IPS-20b (cell line): Measurements from ENCODE around the gene C19orf47.

ENCODE experiments used
- H3K27ac ChIP-seq: one replicate; pipeline ENCODE4 v1.5.1; 2013; ENCODE audit warnings: low read length
- H3K27me3 ChIP-seq: 2 replicates; pipeline ENCODE4 v1.6.1; 2013; ENCODE audit warnings: mild to moderate bottlenecking, low read length, inconsistent platforms; ENCODE audit not compliant: insufficient read depth
- H3K36me3 ChIP-seq: 2 replicates; pipeline ENCODE4 v1.6.1; 2013; ENCODE audit warnings: low read depth, mild to moderate bottlenecking, inconsistent platforms, low read length, moderate library complexity; ENCODE audit not compliant: insufficient read depth
- H3K4me1 ChIP-seq: 2 replicates; pipeline ENCODE4 v1.6.1; 2013; ENCODE audit warnings: mild to moderate bottlenecking, control low read depth, inconsistent platforms, low read length, moderate library complexity; ENCODE audit not compliant: insufficient read depth
- H3K4me3 ChIP-seq: 2 replicates; pipeline ENCODE4 v1.5.1; 2013; ENCODE audit warnings: mild to moderate bottlenecking, low read length, inconsistent platforms
- H3K9ac ChIP-seq: 2 replicates; pipeline ENCODE4 v1.6.1; 2013; ENCODE audit warnings: low read depth, mild to moderate bottlenecking, inconsistent platforms, low read length, moderate library complexity
- H3K9me3 ChIP-seq: 2 replicates; pipeline ENCODE4 v1.6.1; 2013; ENCODE audit warnings: mild to moderate bottlenecking, low read depth, low read length, inconsistent platforms; ENCODE audit not compliant: insufficient read depth

C19orf47 gene

GRCh38 chr19:40348125-40348913 is at the start of gene C19orf47, which contains the start of gene PLD3:
Gene C19orf47, minus strand, starts transcription at chr19:40348397. Its CDS starts 6,540 bp downstream, at chr19:40341857.
Gene PLD3, plus strand, starts transcription at chr19:40348695. Its CDS starts 17,789 bp downstream, at chr19:40366484.
- H3K9me3 ChIP-seq = no peaks in the 10 kb centered on the region
- no peaks in the 10 kb centered on the region for H3K4me1 ChIP-seq
- H3K9ac ChIP-seq = peak within 1 kb of the TSS; percentile 82
- H3K4me3 ChIP-seq = peak within 1 kb of the TSS; percentile 91
- no peaks in the 10 kb centered on the region for H3K27me3 ChIP-seq
- H3K36me3 ChIP-seq = no peaks in the 10 kb centered on the region
- no peak within 1 kb of the TSS for H3K27ac ChIP-seq

- no peaks in the 10 kb centered on the region for H3K36me3 ChIP-seq
- H3K27ac ChIP-seq = no peak overlapping the region
- H3K9ac ChIP-seq = no peak overlapping the region
- H3K27me3 ChIP-seq = peaks cover 7% of the 10 kb centered on the region
- no peaks in the 10 kb centered on the region for H3K9me3 ChIP-seq
- H3K4me3 ChIP-seq = no peak overlapping the region
- no peaks in the 10 kb centered on the region for H3K4me1 ChIP-seq
Observed at GRCh38 chr19:40397568-40397906, 49.3 kb upstream of the C19orf47 start.

- no peaks in the 10 kb centered on the region for H3K4me1 ChIP-seq
- no peak overlapping the region for H3K9ac ChIP-seq
Observed at GRCh38 chr19:40396886-40397567, 48.8 kb upstream of the C19orf47 start.

GRCh38 chr19:40395956-40396355 is 47.8 kb upstream of the C19orf47 start:
- peaks cover 7% of the 10 kb centered on the region for H3K27me3 ChIP-seq
- H3K4me3 ChIP-seq = no peak overlapping the region
- H3K9me3 ChIP-seq = no peaks in the 10 kb centered on the region
- no peaks in the 10 kb centered on the region for H3K4me1 ChIP-seq
- H3K36me3 ChIP-seq = no peaks in the 10 kb centered on the region
- no peak overlapping the region for H3K27ac ChIP-seq
- no peak overlapping the region; the same call in 1 of the 2 replicates for H3K9ac ChIP-seq

More at GRCh38 chr19:40396886-40397567, 48.8 kb upstream of the C19orf47 start:
- Histone ChIP-seq H3K27me3 (peaks cover 7% of the 10 kb centered on the region), H3K27ac (no peak overlapping the region), H3K36me3 (no peaks in the 10 kb centered on the region), H3K9me3 (no peaks in the 10 kb centered on the region), H3K4me3 (no peak overlapping the region)

GRCh38 chr19:40394816-40395210 is 46.6 kb upstream of the C19orf47 start:
- no peak overlapping the region for H3K9ac ChIP-seq
- no peaks in the 10 kb centered on the region for H3K9me3 ChIP-seq
- no peak overlapping the region for H3K4me3 ChIP-seq
- H3K4me1 ChIP-seq = no peaks in the 10 kb centered on the region
- H3K27ac ChIP-seq = no peak overlapping the region
- H3K36me3 ChIP-seq = no peaks in the 10 kb centered on the region
- H3K27me3 ChIP-seq = peaks cover 7% of the 10 kb centered on the region

- H3K4me1 ChIP-seq = no peaks in the 10 kb centered on the region
- no peaks in the 10 kb centered on the region for H3K36me3 ChIP-seq
- no peak overlapping the region for H3K27ac ChIP-seq
- H3K4me3 ChIP-seq = no peak overlapping the region
- H3K9me3 ChIP-seq = no peaks in the 10 kb centered on the region
- H3K27me3 ChIP-seq = peaks cover 7% of the 10 kb centered on the region
- no peak overlapping the region for H3K9ac ChIP-seq
Observed at GRCh38 chr19:40393894-40394815, 46.0 kb upstream of the C19orf47 start.

- no peaks in the 10 kb centered on the region for H3K36me3 ChIP-seq
- no peak overlapping the region for H3K4me3 ChIP-seq
- peaks cover under 1% of the 10 kb centered on the region; the same call in 1 of the 2 replicates for H3K27me3 ChIP-seq
- no peaks in the 10 kb centered on the region for H3K9me3 ChIP-seq
- no peak overlapping the region for H3K27ac ChIP-seq
- H3K9ac ChIP-seq = no peak overlapping the region
- H3K4me1 ChIP-seq = no peaks in the 10 kb centered on the region
Observed at GRCh38 chr19:40392894-40393517, 44.8 kb upstream of the C19orf47 start.

- no peak overlapping the region for H3K27ac ChIP-seq
- no peak overlapping the region for H3K9ac ChIP-seq
- H3K9me3 ChIP-seq = no peaks in the 10 kb centered on the region
- no peaks in the 10 kb centered on the region for H3K4me1 ChIP-seq
- no peak overlapping the region for H3K4me3 ChIP-seq
- H3K27me3 ChIP-seq = no peaks in the 10 kb centered on the region
- no peaks in the 10 kb centered on the region for H3K36me3 ChIP-seq
Observed at GRCh38 chr19:40392123-40392522, 43.9 kb upstream of the C19orf47 start.

- no peaks in the 10 kb centered on the region for H3K9me3 ChIP-seq
Observed at GRCh38 chr19:40390084-40390742, 42.0 kb upstream of the C19orf47 start, which contains the start of gene HIPK4. Gene HIPK4, minus strand, starts transcription at chr19:40390181. Its CDS starts 279 bp downstream, at chr19:40389902.

GRCh38 chr19:40389404-40390083 is 41.3 kb upstream of the C19orf47 start:
- Histone ChIP-seq H3K4me3 (no peak overlapping the region), H3K4me1 (no peaks in the 10 kb centered on the region), H3K27me3 (no peaks in the 10 kb centered on the region), H3K27ac (no peak overlapping the region), H3K36me3 (no peaks in the 10 kb centered on the region), H3K9me3 (no peaks in the 10 kb centered on the region), H3K9ac (no peak overlapping the region)

More at GRCh38 chr19:40390084-40390742, 42.0 kb upstream of the C19orf47 start, which contains the start of gene HIPK4:
- no peaks in the 10 kb centered on the region for H3K36me3 ChIP-seq
- H3K27me3 ChIP-seq = no peaks in the 10 kb centered on the region
- no peaks in the 10 kb centered on the region for H3K4me1 ChIP-seq
- no peak within 1 kb of the TSS for H3K27ac ChIP-seq
- no peak within 1 kb of the TSS for H3K4me3 ChIP-seq
- no peak within 1 kb of the TSS for H3K9ac ChIP-seq
